ENCODE measurements around the gene TRABD2B. TPM values are rescaled to one million over a fixed set of nuclear protein-coding genes. Genes with fewer than 3 reads are reported as not detected.

The TRABD2B gene
- total and polyA plus RNA-seq, 11 donors: 0.31 to 1.1 (median 0.80) TPM

DNA sequence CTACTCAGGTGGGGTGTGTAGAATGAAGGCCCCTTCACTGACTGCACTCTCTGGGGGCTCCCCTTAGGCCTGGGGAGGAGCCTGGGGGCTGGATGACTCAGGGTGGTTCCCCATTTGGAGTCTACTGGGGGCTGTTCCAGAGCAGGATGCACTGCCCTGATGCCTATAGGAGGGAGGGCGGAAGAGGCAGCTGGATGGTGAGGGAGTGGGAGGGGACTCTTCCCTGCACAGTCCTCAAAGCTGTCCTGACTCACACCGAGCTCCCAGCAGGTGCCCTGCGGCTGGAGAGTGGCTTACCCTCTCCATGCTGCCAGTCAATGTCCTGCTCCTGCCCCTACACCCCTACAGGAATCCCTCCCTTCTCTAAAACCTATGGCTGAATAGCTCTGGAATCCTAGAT lies 204.4 kb downstream of the TRABD2B start:
- DNase-seq (no peak), ATAC-seq (no peak)
- Histone ChIP-seq H3K9me3 (no peaks in the 10 kb centered on the region), H3K27me3 (no peaks in the 10 kb centered on the region), H3K4me3 (no peak overlapping the region), H3K4me1 (peaks cover 0 to 6% (median 0%) of the 10 kb centered on the region in 12 donors), H3K27ac (no peak overlapping the region), H3K36me3 (no peaks in the 10 kb centered on the region)
- intact Hi-C loops (cut with DNase I): no loop called here
- WGBS, 4 donors: 67 to 100% (median 91%) methylated on average over 1 to 3 of the region's 3 CpGs
- TF ChIP-seq, protein P1, sequence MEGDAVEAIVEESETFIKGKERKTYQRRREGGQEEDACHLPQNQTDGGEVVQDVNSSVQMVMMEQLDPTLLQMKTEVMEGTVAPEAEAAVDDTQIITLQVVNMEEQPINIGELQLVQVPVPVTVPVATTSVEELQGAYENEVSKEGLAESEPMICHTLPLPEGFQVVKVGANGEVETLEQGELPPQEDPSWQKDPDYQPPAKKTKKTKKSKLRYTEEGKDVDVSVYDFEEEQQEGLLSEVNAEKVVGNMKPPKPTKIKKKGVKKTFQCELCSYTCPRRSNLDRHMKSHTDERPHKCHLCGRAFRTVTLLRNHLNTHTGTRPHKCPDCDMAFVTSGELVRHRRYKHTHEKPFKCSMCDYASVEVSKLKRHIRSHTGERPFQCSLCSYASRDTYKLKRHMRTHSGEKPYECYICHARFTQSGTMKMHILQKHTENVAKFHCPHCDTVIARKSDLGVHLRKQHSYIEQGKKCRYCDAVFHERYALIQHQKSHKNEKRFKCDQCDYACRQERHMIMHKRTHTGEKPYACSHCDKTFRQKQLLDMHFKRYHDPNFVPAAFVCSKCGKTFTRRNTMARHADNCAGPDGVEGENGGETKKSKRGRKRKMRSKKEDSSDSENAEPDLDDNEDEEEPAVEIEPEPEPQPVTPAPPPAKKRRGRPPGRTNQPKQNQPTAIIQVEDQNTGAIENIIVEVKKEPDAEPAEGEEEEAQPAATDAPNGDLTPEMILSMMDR (IDR thresholded peaks at IDR 0.05): no peak
- TF ChIP-seq POLR2A (IDR thresholded peaks at IDR 0.05): no peak

DNA sequence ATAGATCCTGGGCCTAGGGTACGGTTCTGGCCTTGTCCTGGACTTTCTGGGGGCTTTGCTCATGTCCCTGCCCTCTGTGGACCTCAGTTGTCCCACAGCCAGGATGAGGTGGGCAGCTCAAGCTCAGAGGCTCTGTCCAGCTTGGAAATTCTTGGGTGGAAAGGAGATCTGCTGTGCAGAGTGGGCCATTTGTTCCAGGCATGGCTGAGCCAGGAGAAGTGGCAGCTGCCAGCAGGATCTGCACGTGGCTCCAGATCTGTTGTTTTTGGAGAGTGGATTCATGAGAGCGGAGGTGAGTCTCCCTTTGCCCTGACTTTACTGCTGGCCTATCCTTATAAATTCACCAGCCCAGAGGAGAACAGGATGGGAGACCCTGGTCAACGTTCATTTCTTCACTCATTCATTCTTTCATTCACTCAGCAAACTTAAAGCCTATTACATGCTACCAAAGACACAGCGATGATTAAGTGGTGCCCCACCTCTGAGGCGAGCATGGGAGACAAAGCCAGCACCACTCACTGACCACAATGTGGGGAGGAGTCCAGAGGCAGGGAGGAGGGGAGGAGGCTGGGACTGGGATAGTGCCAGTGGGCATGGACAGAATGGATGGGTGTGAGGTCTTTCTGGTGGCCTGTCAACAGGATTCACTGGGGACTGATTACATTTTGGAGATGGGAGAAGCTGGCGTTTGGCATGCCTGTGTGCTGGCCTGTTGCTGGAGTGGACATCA lies 205.1 kb downstream of the TRABD2B start:
- DNase-seq (no peak), ATAC-seq (no peak)
- Histone ChIP-seq H3K36me3 (no peaks in the 10 kb centered on the region), H3K27me3 (no peaks in the 10 kb centered on the region), H3K4me1 (peaks cover 0 to 3% (median 0%) of the 10 kb centered on the region in 12 donors), H3K4me3 (no peak overlapping the region), H3K9me3 (no peaks in the 10 kb centered on the region), H3K27ac (no peak overlapping the region)
- TF ChIP-seq, protein P1 (IDR thresholded peaks at IDR 0.05): no peak
- TF ChIP-seq POLR2A (IDR thresholded peaks at IDR 0.05): no peak
- intact Hi-C loops (cut with DNase I): no loop called here
- WGBS, 4 donors: 73 to 92% (median 82%) methylated on average over 7 of the region's 7 CpGs

DNA sequence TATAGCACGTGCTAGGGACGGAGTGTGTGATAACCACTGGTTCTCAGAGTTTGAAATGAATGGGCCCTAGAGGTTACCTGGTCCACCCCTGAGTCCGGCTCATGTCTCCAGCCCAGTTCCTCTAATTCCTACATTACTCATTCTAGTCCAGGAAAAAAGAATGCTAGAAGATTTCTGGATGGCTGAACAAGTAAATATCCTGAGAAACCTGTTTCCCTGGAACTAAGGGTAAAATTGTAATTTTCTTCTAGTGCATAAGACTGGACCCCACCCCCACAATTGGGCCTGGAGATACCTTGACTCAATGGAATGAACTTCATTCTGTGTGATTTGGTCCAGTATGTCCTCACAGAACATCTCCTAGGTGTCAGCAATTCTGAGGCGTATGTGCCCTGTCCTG lies 208.4 kb downstream of the TRABD2B start:
- DNase-seq: no peak
- WGBS, 4 donors: 89 to 93% (median 92%) methylated on average over 4 of the region's 4 CpGs

DNA sequence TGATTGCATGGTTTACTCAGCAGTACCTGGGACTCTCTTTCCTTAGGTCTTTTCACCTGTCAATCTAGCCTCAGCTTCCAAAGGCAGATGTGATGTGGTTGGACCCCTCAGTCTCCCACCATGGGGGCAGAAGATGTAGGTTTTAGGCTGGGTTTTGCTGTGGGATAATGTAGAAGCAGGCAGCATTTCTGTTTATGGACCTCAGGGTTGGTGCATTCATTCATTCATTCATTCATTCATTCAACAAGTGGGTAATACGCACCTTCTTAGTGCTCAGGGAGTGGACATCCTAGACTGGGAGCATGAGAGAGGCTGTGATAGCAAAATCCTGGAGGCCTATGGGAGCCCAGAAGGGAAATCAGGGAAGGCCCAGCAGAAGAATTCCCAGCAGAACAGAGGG lies 209.6 kb downstream of the TRABD2B start:
- no peaks in the 10 kb centered on the region for H3K27me3 ChIP-seq
- H3K4me1 ChIP-seq: peaks cover 0 to 38% (median 26%) of the 10 kb centered on the region in 12 donors
- DNase-seq (no peak), ATAC-seq (no peak)
- H3K36me3 ChIP-seq: no peaks in the 10 kb centered on the region
- WGBS, 4 donors: 95 to 100% (median 98%) methylated on average over 1 of the region's 1 CpG
- no peak overlapping the region for H3K4me3 ChIP-seq
- TF ChIP-seq, protein P1 (IDR thresholded peaks at IDR 0.05): no peak
- no peak for TF ChIP-seq POLR2A (IDR thresholded peaks at IDR 0.05)
- intact Hi-C loops (cut with DNase I): loop anchor here in 2 of 10 donors (10.0 kb wide), 1 partner anchor 207 kb away; the partner anchor contains the start of gene TRABD2B (in 2 of the 2)
- H3K27ac ChIP-seq: no peak overlapping the region
- no peaks in the 10 kb centered on the region for H3K9me3 ChIP-seq

More for the DNA sequence above, 208.4 kb downstream of the TRABD2B start:
- intact Hi-C loops (cut with DNase I): loop anchor here in 2 of 10 donors (10.0 kb wide), 1 partner anchor 206 kb away; the partner anchor contains the start of gene TRABD2B (in 2 of the 2)
- Histone ChIP-seq H3K27me3 (no peaks in the 10 kb centered on the region), H3K9me3 (no peaks in the 10 kb centered on the region), H3K36me3 (no peaks in the 10 kb centered on the region), H3K27ac (no peak overlapping the region), H3K4me1 (peaks cover 0 to 28% (median 20%) of the 10 kb centered on the region in 12 donors), H3K4me3 (no peak overlapping the region)
- TF ChIP-seq, protein P1 (IDR thresholded peaks at IDR 0.05): no peak
- TF ChIP-seq POLR2A (IDR thresholded peaks at IDR 0.05): no peak
- ATAC-seq: no peak
